Astrocyte of the cerebellum (primary cell): ENCODE data around the gene DPF1.

Source experiments
- DNase-seq: peaks from one replicate; pipeline ENCODE4 v3.0.0-alpha.2; 2011; ENCODE audit warnings: low read depth
- H3K4me3 ChIP-seq: 2 replicates; pipeline ENCODE4 v1.5.1; 2011; ENCODE audit warnings: mild to moderate bottlenecking, low read depth, low read length, moderate library complexity
- CTCF ChIP-seq: IDR thresholded peaks from 2 replicates; pipeline ENCODE4 v1.5.1; 2012; ENCODE audit warnings: low read length, low read depth, moderate library complexity, mild to moderate bottlenecking; ENCODE audit errors: missing control alignments
- in situ Hi-C: cut with HindIII; loops from 2 replicates; pipeline ENCODE4 v1.10.0; 2017; ENCODE audit warnings: low sequenced_read_pairs

The DPF1 gene

GRCh38 chr19:38194061-38194701 is 29.8 kb downstream of the DPF1 start:
- no peak for DNase-seq
- in situ Hi-C loops = no loop called here
- no peak overlapping the region for H3K4me3 ChIP-seq
- TF ChIP-seq CTCF = no peak

- no peak overlapping the region for H3K4me3 ChIP-seq
- TF ChIP-seq CTCF = no peak
- in situ Hi-C loops = no loop called here
- DNase-seq = no peak
Measured at GRCh38 chr19:38193445-38193844, 30.6 kb downstream of the DPF1 start.

- H3K4me3 ChIP-seq = no peak overlapping the region
- no peak for TF ChIP-seq CTCF
- in situ Hi-C loops = no loop called here
- no peak for DNase-seq
Measured at GRCh38 chr19:38191747-38192146, 32.3 kb downstream of the DPF1 start.

- DNase-seq = no peak
- no peak for TF ChIP-seq CTCF
- H3K4me3 ChIP-seq = no peak overlapping the region
- in situ Hi-C loops = no loop called here
Measured at GRCh38 chr19:38190793-38191192, 33.2 kb downstream of the DPF1 start.

GRCh38 chr19:38190061-38190460 is 34.0 kb downstream of the DPF1 start:
- DNase-seq = no peak
- in situ Hi-C loops = no loop called here
- TF ChIP-seq CTCF = no peak
- no peak overlapping the region for H3K4me3 ChIP-seq

GRCh38 chr19:38185562-38185961 is 38.5 kb downstream of the DPF1 start:
- no peak overlapping the region for H3K4me3 ChIP-seq
- no peak for TF ChIP-seq CTCF
- no peak for DNase-seq
- in situ Hi-C loops = no loop called here

GRCh38 chr19:38184815-38185214 is 39.2 kb downstream of the DPF1 start:
- in situ Hi-C loops = no loop called here
- TF ChIP-seq CTCF = no peak
- no peak for DNase-seq
- no peak overlapping the region for H3K4me3 ChIP-seq
